Stimulated activated effector memory CD8-positive, alpha-beta T cell treated with anti-CD3 and anti-CD28 coated beads, Interleukin-12 subunit alpha, Interleukin-12 subunit beta, amount 100 ng/mL, for 72 hours (primary cell): ENCODE measurements around the gene EXTL2.
"Not testable (repeated sequence)": the region's sequence is repeated elsewhere in the genome, so short reads cannot be mapped to it uniquely, and the experiment has no call there.

Experiments
- ATAC-seq: fragments of 150-1000 bp; cut with Tn5 transposase; 2 replicates; pipeline ENCODE4 v1.10.0; 2021
- DNase-seq, 2 donors: peaks; one replicate each; pipeline ENCODE4 v3.0.0; 2021 to 2022; ENCODE audit warnings: low spot score in 2 of 2
- H3K27ac Mint-ChIP-seq: one replicate; pipeline ENCODE4 v1.8.0; 2022; ENCODE audit warnings: mild to moderate bottlenecking, mixed read lengths
- H3K36me3 Mint-ChIP-seq: one replicate; pipeline ENCODE4 v1.8.0; 2022; ENCODE audit warnings: mild to moderate bottlenecking, mixed read lengths
- H3K4me1 Mint-ChIP-seq: one replicate; pipeline ENCODE4 v1.8.0; 2022; ENCODE audit warnings: mixed read lengths
- H3K4me3 Mint-ChIP-seq: one replicate; pipeline ENCODE4 v1.8.0; 2022; ENCODE audit warnings: mild to moderate bottlenecking, mixed read lengths
- H3K9me3 Mint-ChIP-seq: one replicate; pipeline ENCODE4 v1.8.0; 2022; ENCODE audit warnings: mixed read lengths

EXTL2 gene

DNA sequence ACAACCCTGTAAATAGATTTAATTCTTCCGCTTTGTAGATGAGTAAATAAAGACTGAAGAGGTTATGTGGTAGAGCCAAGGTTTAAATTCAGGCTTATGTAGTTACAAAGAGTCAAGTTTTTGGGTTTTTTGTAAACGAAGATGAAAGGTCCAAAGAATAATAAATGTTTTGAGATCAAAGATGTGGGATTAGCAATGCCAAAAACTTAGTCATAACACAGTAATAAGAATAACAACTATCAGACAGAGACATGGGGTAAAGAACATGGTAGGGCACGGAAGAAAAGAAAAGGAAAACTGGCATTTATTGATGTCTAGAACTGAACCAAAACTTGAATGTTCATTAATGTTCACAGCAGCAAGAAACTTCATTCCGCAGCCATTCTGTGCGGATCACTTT is 42.9 kb downstream of the EXTL2 start:
- no peak for DNase-seq
- H3K4me1 Mint-ChIP-seq: no peaks in the 10 kb centered on the region
- H3K9me3 Mint-ChIP-seq: no peaks in the 10 kb centered on the region
- no peak overlapping the region for H3K4me3 Mint-ChIP-seq
- no peaks in the 10 kb centered on the region for H3K36me3 Mint-ChIP-seq
- ATAC-seq: no peak
- no peak overlapping the region for H3K27ac Mint-ChIP-seq

- DNase-seq (no peak), ATAC-seq (no peak)
- Mint-ChIP-seq H3K4me1 (no peaks in the 10 kb centered on the region), H3K4me3 (no peak overlapping the region), H3K27ac (no peak overlapping the region), H3K9me3 (peaks cover 2% of the 10 kb centered on the region), H3K36me3 (no peaks in the 10 kb centered on the region)
Measured at GRCh38 chr1:100847361-100848082, 47.1 kb downstream of the EXTL2 start.

GRCh38 chr1:100843160-100843559 is 51.5 kb downstream of the EXTL2 start:
- DNase-seq, H3K9me3 Mint-ChIP-seq, ATAC-seq, H3K27ac Mint-ChIP-seq, H3K4me3 Mint-ChIP-seq, H3K36me3 Mint-ChIP-seq, H3K4me1 Mint-ChIP-seq: not testable (repeated sequence)

DNA sequence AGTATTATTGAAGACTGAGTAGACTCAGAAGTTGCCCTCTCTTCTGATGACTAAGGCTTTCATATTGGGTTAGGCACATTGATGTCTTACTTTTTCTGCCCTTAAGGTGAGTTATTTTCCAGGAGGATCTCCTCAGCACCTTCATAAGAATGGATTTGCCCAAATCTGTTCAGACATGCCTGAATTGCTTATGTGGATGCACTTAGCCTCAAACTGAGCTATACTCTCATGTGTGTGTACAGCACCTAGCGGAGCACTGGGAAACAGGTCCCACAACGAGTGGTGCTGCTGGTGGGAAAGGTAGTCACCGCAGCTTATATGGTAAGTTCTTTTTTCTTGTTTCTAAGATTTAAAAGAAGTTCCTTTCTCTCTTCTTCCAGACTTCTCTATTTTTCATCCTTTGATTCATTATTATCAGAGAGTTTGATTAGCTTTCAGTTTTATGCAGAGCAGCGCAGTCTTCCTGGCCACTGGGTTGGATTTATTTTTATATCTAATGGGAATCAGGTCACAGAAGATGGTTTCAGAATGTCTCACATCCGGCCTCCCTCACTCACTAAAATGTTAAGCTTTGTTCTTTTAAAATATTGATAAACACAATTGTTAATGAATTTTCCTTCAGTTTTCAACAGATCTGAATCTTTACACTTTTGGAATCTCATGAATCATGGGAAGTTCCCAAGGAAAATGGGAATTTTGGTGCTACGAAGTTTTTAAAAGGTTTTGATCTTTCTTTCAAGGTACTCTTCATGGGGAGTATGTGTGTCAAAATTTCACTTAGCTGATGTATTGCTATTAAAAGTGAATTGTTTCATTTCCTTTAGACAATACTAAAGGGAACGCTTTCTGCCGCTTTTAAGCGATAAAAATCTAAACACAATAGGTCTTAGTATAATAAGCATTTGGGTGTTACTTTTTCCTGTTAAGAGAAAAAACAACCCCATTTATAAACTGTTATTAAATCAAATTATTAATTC is 58.5 kb downstream of the EXTL2 start:
- no peaks in the 10 kb centered on the region for H3K36me3 Mint-ChIP-seq
- DNase-seq: no peak
- no peak for ATAC-seq
- H3K4me3 Mint-ChIP-seq: no peak overlapping the region
- peaks cover 11% of the 10 kb centered on the region for H3K4me1 Mint-ChIP-seq
- H3K9me3 Mint-ChIP-seq: no peaks in the 10 kb centered on the region
- H3K27ac Mint-ChIP-seq: no peak overlapping the region

- ATAC-seq: peak; percentile 58
- no peak overlapping the region for H3K4me3 Mint-ChIP-seq
Measured at GRCh38 chr1:100834777-100835660, 59.6 kb downstream of the EXTL2 start.

GRCh38 chr1:100832694-100833428 is 61.8 kb downstream of the EXTL2 start:
- no peak overlapping the region for H3K27ac Mint-ChIP-seq
- H3K9me3 Mint-ChIP-seq: no peaks in the 10 kb centered on the region
- no peak for DNase-seq
- ATAC-seq: no peak
- H3K4me1 Mint-ChIP-seq: peaks cover 11% of the 10 kb centered on the region
- H3K4me3 Mint-ChIP-seq: no peak overlapping the region
- H3K36me3 Mint-ChIP-seq: no peaks in the 10 kb centered on the region

More at GRCh38 chr1:100834777-100835660, 59.6 kb downstream of the EXTL2 start:
- Mint-ChIP-seq H3K4me1 (peaks cover 11% of the 10 kb centered on the region), H3K27ac (no peak overlapping the region), H3K36me3 (no peaks in the 10 kb centered on the region), H3K9me3 (no peaks in the 10 kb centered on the region)
- DNase-seq: no peak

- not testable (repeated sequence) for H3K27ac Mint-ChIP-seq, H3K36me3 Mint-ChIP-seq, ATAC-seq, H3K9me3 Mint-ChIP-seq, H3K4me3 Mint-ChIP-seq, H3K4me1 Mint-ChIP-seq, DNase-seq
Measured at GRCh38 chr1:100825666-100826065, 69.0 kb downstream of the EXTL2 start.
